ENCODE data around the gene RCL1. TPM values are rescaled to one million over a fixed set of nuclear protein-coding genes. Genes with fewer than 3 reads are reported as not detected.
A peak's percentile ranks its signal among the peaks of the same experiment; 100 is the strongest.

The RCL1 gene
- total RNA-seq, 2 experiments from 2014 or later = 24.5 to 28.6 TPM

DNA sequence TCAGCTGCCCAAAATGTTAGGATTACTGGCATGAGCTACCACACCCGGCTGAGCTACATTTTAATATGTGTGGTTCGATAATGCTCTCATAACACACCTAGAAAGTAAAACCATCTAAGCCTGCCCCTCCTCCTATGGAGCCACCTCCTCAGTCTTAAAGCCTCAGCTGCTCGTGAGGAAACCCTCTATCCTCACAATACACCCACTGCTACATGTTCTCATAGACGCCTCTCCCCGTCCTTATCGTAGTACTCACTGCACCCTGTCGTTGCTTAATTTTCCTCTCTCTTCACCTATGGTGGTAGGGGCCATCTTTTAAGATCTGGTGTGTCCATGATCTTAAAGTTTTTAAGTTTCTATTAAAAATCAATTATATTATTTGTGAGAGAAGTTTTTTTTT, 72.9 kb downstream of the RCL1 start:
- ATAC-seq (peak; percentile 63), DNase-seq (peak; percentile 25)
- Mint-ChIP-seq H3K4me3 (no peak overlapping the region), H3K9me3 (no peaks in the 10 kb centered on the region), H3K36me3 (ENCODE audit: low read depth) (peaks cover 31% of the 10 kb centered on the region), H3K27ac (peak overlapping the region; percentile 32), H3K27me3 (no peaks in the 10 kb centered on the region), H3K4me1 (ENCODE audit: low read depth) (peaks cover 19% of the 10 kb centered on the region)
- ChIA-PET CTCF (interaction anchor here (0.7 to 2.8 kb wide), 9 partner anchors 9 to 735 kb away, joined by 3 to 10 read pairs (median 4); partner anchors contain the start of gene JAK2), POLR2A (no interaction called here)
- intact Hi-C loops (cut with micrococcal nuclease) = no loop called here
- TF ChIP-seq, protein P1, sequence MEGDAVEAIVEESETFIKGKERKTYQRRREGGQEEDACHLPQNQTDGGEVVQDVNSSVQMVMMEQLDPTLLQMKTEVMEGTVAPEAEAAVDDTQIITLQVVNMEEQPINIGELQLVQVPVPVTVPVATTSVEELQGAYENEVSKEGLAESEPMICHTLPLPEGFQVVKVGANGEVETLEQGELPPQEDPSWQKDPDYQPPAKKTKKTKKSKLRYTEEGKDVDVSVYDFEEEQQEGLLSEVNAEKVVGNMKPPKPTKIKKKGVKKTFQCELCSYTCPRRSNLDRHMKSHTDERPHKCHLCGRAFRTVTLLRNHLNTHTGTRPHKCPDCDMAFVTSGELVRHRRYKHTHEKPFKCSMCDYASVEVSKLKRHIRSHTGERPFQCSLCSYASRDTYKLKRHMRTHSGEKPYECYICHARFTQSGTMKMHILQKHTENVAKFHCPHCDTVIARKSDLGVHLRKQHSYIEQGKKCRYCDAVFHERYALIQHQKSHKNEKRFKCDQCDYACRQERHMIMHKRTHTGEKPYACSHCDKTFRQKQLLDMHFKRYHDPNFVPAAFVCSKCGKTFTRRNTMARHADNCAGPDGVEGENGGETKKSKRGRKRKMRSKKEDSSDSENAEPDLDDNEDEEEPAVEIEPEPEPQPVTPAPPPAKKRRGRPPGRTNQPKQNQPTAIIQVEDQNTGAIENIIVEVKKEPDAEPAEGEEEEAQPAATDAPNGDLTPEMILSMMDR (IDR thresholded peaks at IDR 0.05) = no peak

DNA sequence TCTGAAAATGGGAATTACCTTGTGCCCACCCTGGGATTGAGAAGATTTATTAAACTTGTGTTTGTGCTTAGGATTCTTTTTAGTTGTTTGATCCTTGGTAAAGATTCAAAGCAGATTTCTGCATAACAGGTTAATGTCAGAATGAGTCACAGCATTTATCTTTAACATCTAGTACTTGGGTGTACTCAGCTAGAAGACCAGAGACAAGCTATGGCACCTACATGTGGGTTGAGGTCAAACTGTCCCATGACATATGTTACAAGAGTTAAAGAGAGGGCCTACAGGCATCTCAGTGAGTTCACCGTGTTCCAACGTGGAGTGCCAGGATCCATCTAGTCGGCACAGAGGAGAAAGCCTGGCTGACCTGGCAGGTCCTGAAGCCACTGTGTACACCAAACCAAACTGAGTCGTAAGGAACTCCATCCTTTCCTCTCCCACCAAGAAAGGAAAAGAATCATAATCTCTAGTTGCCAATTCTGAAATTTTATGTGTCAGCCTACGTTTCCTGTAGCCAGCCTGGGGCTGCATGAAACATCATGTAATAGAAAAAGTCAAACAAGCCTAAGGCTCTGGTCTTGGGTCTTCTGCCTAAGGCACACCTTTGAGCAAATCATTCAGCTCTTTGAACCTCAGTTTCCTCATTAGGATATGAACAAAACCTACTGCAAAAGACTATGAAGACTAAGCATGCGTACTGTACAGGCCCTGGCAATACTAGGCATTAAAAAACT, 73.7 kb downstream of the RCL1 start:
- DNase-seq (peak; percentile 31), ATAC-seq (peak; percentile 75)
- H3K27me3 Mint-ChIP-seq = no peaks in the 10 kb centered on the region
- ChIA-PET POLR2A (interaction anchor here (0.8 kb wide), 1 partner anchor 119 kb away, joined by 3 read pairs; the partner anchor contains the start of gene JAK2), CTCF (interaction anchor here (0.7 to 2.8 kb wide), 6 partner anchors 10 to 122 kb away, joined by 3 to 10 read pairs (median 4); partner anchors contain the start of gene JAK2)
- H3K4me1 Mint-ChIP-seq (ENCODE audit: low read depth) = peaks cover 17% of the 10 kb centered on the region
- TF ChIP-seq, protein P1 (IDR thresholded peaks at IDR 0.05) = no peak
- no peak overlapping the region for H3K4me3 Mint-ChIP-seq
- peaks cover 24% of the 10 kb centered on the region for H3K36me3 Mint-ChIP-seq (ENCODE audit: low read depth)
- no peaks in the 10 kb centered on the region for H3K9me3 Mint-ChIP-seq
- intact Hi-C loops (cut with micrococcal nuclease) = no loop called here
- peak overlapping the region; percentile 40 for H3K27ac Mint-ChIP-seq

DNA sequence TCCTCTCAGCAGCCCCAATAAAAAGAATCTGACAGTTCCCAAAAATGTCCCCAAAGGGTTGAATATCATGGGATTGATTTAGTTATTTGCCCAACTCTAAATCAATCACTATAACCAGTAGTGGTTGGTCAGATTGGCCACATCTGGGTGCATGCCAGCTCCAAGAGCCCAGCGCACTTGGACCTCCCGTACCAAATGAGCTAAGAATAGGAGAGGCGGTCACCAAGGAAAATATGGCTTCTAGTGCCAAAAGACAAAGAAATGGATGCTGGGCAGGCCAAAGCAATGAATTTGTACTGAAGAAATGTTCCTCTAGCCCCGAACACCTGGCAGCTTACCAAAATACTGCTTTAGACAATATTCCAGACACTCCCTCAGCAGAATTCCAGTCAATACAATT, 80.3 kb downstream of the RCL1 start:
- no peak overlapping the region for H3K27ac Mint-ChIP-seq
- TF ChIP-seq, protein P1 (IDR thresholded peaks at IDR 0.05) = no peak
- H3K9me3 Mint-ChIP-seq = no peaks in the 10 kb centered on the region
- ChIA-PET CTCF (interaction anchor here (0.9 kb wide), 1 partner anchor 46 kb away, joined by 3 read pairs; no protein-coding TSS in a partner anchor), POLR2A (interaction anchor here (0.6 to 1.4 kb wide), 2 partner anchors 9 to 113 kb away, joined by 3 read pairs; no protein-coding TSS in a partner anchor)
- intact Hi-C loops (cut with micrococcal nuclease) = no loop called here
- ATAC-seq = no peak
- no peaks in the 10 kb centered on the region for H3K27me3 Mint-ChIP-seq
- H3K4me1 Mint-ChIP-seq (ENCODE audit: low read depth) = no peaks in the 10 kb centered on the region
- H3K36me3 Mint-ChIP-seq (ENCODE audit: low read depth) = peaks cover 14% of the 10 kb centered on the region
- H3K4me3 Mint-ChIP-seq = no peak overlapping the region
- DNase-seq = no peak

DNA sequence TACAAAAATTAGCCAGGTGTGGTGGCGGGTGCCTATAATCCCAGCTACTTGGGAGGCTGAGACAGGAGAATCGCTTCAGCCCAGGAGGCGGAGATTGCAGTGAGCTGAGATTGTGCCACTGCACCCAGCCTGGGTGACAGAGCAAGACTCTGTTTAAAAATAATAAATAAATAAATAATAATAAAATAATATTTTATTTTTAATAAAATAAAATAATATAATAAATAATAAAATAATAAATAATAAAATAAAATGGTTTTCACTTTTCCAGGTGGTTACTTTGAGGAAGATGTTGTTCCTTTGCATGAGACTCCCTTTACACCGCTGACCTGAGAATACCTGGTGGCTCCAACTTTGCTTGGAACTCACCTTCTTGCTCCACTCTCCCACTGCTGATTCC, 82.8 kb downstream of the RCL1 start:
- H3K27ac Mint-ChIP-seq = no peak overlapping the region
- DNase-seq (no peak), ATAC-seq (no peak)
- no peaks in the 10 kb centered on the region for H3K9me3 Mint-ChIP-seq
- no peaks in the 10 kb centered on the region for H3K27me3 Mint-ChIP-seq
- intact Hi-C loops (cut with micrococcal nuclease) = no loop called here
- H3K4me3 Mint-ChIP-seq = no peak overlapping the region
- TF ChIP-seq, protein P1 (IDR thresholded peaks at IDR 0.05) = no peak
- POLR2A ChIA-PET = no interaction called here
- peaks cover 13% of the 10 kb centered on the region for H3K36me3 Mint-ChIP-seq (ENCODE audit: low read depth)
- no peaks in the 10 kb centered on the region for H3K4me1 Mint-ChIP-seq (ENCODE audit: low read depth)
- CTCF ChIA-PET = interaction anchor here (1.1 kb wide), 1 partner anchor 113 kb away, joined by 5 read pairs; no protein-coding TSS in a partner anchor

DNA sequence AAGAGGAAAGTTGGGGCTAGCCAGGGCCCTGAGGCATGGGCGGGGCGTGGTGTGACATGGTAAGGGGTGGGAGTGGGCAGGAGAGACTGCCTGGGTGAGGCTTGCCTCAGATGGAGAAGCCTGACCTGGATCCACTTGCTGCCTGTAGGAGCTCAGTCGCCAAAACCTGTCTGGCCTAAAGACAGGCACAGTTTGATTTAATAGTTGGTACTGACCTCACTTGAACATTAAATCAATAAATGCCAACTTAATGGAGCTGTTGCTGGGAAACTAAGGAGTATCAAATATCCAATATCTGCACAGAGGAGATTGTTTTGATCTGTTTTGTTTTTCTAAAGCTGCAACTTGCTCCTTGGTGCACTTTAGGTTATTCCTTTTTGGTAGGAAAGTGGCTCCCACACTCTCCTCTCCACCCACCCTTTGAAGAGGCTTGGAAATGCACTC, 86.4 kb downstream of the RCL1 start:
- ChIA-PET POLR2A (interaction anchor here (0.6 to 0.8 kb wide), 2 partner anchors 8 to 732 kb away, joined by 3 read pairs; no protein-coding TSS in a partner anchor), CTCF (interaction anchor here (0.8 to 1.0 kb wide), 3 partner anchors 12 to 119 kb away, joined by 3 read pairs; no protein-coding TSS in a partner anchor)
- TF ChIP-seq, protein P1 (IDR thresholded peaks at IDR 0.05) = no peak
- no peak overlapping the region for H3K27ac Mint-ChIP-seq
- H3K4me3 Mint-ChIP-seq = no peak overlapping the region
- H3K27me3 Mint-ChIP-seq = no peaks in the 10 kb centered on the region
- peaks cover 11% of the 10 kb centered on the region for H3K36me3 Mint-ChIP-seq (ENCODE audit: low read depth)
- no peaks in the 10 kb centered on the region for H3K9me3 Mint-ChIP-seq
- no peak for DNase-seq
- intact Hi-C loops (cut with micrococcal nuclease) = no loop called here
- ATAC-seq = no peak
- H3K4me1 Mint-ChIP-seq (ENCODE audit: low read depth) = no peaks in the 10 kb centered on the region

Data from activated CD8-positive, alpha-beta T cell treated with anti-CD3 and anti-CD28 coated beads for 36 hours (primary cell).